HEK293 (cell line): ENCODE data around the gene NUP50.

Experiments used
- CTCF ChIA-PET: fragments of 350-600 bp; formaldehyde crosslinking; extraction: SDS; loops from one replicate; lab custom pipeline; 2021; ENCODE audit warnings: antibody characterized with exemption; lab: Yijun Ruan, JAX
- POLR2A ChIA-PET: fragments of 300-600 bp; formaldehyde crosslinking; extraction: SDS; loops from one replicate; lab custom pipeline; 2020; ENCODE audit warnings: antibody characterized with exemption, inconsistent platforms; lab: Yijun Ruan, JAX
- H3K27ac ChIP-seq: fragments of 200-500 bp; sonication (Bioruptor generic); 2 replicates; pipeline ENCODE4 v1.5.1; 2014; ENCODE audit warnings: low read depth, low read length, control low read depth, inconsistent platforms; ENCODE audit errors: extremely low read depth
- H3K36me3 ChIP-seq, 2 experiments: fragments of 200-500 bp in 1 of 2; sonication (Bioruptor generic) in 1 of 2; 1 replicate in 1 of 2; 2 replicates in 1 of 2; pipeline ENCODE4 v1.5.1; 2014 to 2017; ENCODE audit warnings: inconsistent platforms in 2 of 2, low read length in 2 of 2; ENCODE audit not compliant: control insufficient read depth in 2 of 2, insufficient read depth in 1 of 2
- H3K4me1 ChIP-seq: fragments of 200-500 bp; sonication (Bioruptor generic); 2 replicates; pipeline ENCODE4 v1.5.1; 2014; ENCODE audit warnings: mild to moderate bottlenecking, low read length, inconsistent platforms; ENCODE audit not compliant: control insufficient read depth, insufficient read depth
- H3K4me3 ChIP-seq: 2 replicates; pipeline ENCODE4 v1.5.1; 2011; ENCODE audit warnings: low read depth, mild to moderate bottlenecking, control low read depth, low read length, moderate library complexity
- H3K9me3 ChIP-seq: fragments of 200-500 bp; sonication (Bioruptor generic); 2 replicates; pipeline ENCODE4 v1.5.1; 2014; ENCODE audit warnings: low read depth, low read length, inconsistent platforms; ENCODE audit not compliant: control insufficient read depth, insufficient read depth
- EGR2 ChIP-seq: fragments of 450-650 bp; formaldehyde crosslinking; IDR thresholded peaks from 2 replicates; pipeline ENCODE4 v1.5.1; 2016; ENCODE audit warnings: low read depth, missing biosample characterization, missing genetic modification characterization
- HOXD13 ChIP-seq: sonication (generic); formaldehyde crosslinking; IDR thresholded peaks from 2 replicates; pipeline ENCODE4 v1.8.0; 2022; ENCODE audit warnings: missing genetic modification reagents, borderline replicate concordance
- SETDB1 ChIP-seq: IDR thresholded peaks from one replicate; pipeline ENCODE4 v1.6.1; 2017; ENCODE audit warnings: mild to moderate bottlenecking, low read length, moderate library complexity, mixed read lengths; ENCODE audit not compliant: insufficient read length
- YY2 ChIP-seq: fragments of 450-650 bp; formaldehyde crosslinking; IDR thresholded peaks from 2 replicates; pipeline ENCODE4 v1.5.1; 2016; ENCODE audit warnings: missing biosample characterization, missing genetic modification characterization
- ZBTB17 ChIP-seq: fragments of 450-650 bp; formaldehyde crosslinking; IDR thresholded peaks from 2 replicates; pipeline ENCODE4 v1.5.1; 2016; ENCODE audit warnings: missing biosample characterization, missing genetic modification characterization
- ZBTB21 ChIP-seq: fragments of 450-650 bp; formaldehyde crosslinking; IDR thresholded peaks from 2 replicates; pipeline ENCODE4 v1.5.1; 2017; ENCODE audit warnings: missing biosample characterization, missing genetic modification characterization
- ZBTB26 ChIP-seq: fragments of 450-650 bp; formaldehyde crosslinking; optimal IDR thresholded peaks from 2 replicates; pipeline ENCODE3; 2016; ENCODE audit warnings: missing biosample characterization, mild to moderate bottlenecking, missing genetic modification characterization
- ZFHX2 ChIP-seq: fragments of 450-650 bp; formaldehyde crosslinking; conservative IDR thresholded peaks from 2 replicates; pipeline ENCODE4 v1.5.1; 2016; ENCODE audit warnings: missing biosample characterization, missing genetic modification characterization
- ZFP3 ChIP-seq: fragments of 450-650 bp; formaldehyde crosslinking; IDR thresholded peaks from 2 replicates; pipeline ENCODE4 v1.5.1; 2016; ENCODE audit warnings: low read depth, missing biosample characterization, missing genetic modification characterization
- ZNF157 ChIP-seq: fragments of 450-650 bp; formaldehyde crosslinking; IDR thresholded peaks from 2 replicates; pipeline ENCODE4 v1.5.1; 2016; ENCODE audit warnings: missing biosample characterization, missing genetic modification characterization
- ZNF24 ChIP-seq: fragments of 450-650 bp; formaldehyde crosslinking; IDR thresholded peaks from 2 replicates; pipeline ENCODE4 v1.5.1; 2016; ENCODE audit warnings: missing biosample characterization, missing genetic modification characterization
- ZNF341 ChIP-seq: fragments of 450-650 bp; formaldehyde crosslinking; IDR thresholded peaks from 2 replicates; pipeline ENCODE4; 2016; ENCODE audit warnings: low read depth, missing biosample characterization, missing genetic modification characterization
- ZNF37A ChIP-seq: fragments of 450-650 bp; IDR thresholded peaks from 2 replicates; pipeline ENCODE4 v1.5.1; 2018; ENCODE audit warnings: missing biosample characterization, missing genetic modification characterization
- ZNF391 ChIP-seq: fragments of 450-650 bp; formaldehyde crosslinking; IDR thresholded peaks from 2 replicates; pipeline ENCODE4 v1.5.1; 2016; ENCODE audit warnings: low read depth, missing biosample characterization, missing genetic modification characterization, borderline replicate concordance
- ZNF530 ChIP-seq: fragments of 450-650 bp; formaldehyde crosslinking; IDR thresholded peaks from 2 replicates; pipeline ENCODE4 v1.5.1; 2016; ENCODE audit warnings: low read depth, missing biosample characterization, missing genetic modification characterization
- ZNF621 ChIP-seq: fragments of 450-650 bp; formaldehyde crosslinking; IDR thresholded peaks from 2 replicates; pipeline ENCODE4 v1.5.1; 2017; ENCODE audit warnings: missing biosample characterization, missing genetic modification characterization
- ZNF660 ChIP-seq: fragments of 450-650 bp; IDR thresholded peaks from 2 replicates; pipeline ENCODE4 v1.5.1; 2018; ENCODE audit warnings: missing biosample characterization, mild to moderate bottlenecking, missing genetic modification characterization
- ZNF843 ChIP-seq: fragments of 450-650 bp; formaldehyde crosslinking; IDR thresholded peaks from 2 replicates; pipeline ENCODE4 v1.5.1; 2016; ENCODE audit warnings: missing biosample characterization, missing genetic modification characterization
- ZSCAN23 ChIP-seq: fragments of 450-650 bp; formaldehyde crosslinking; IDR thresholded peaks from 2 replicates; pipeline ENCODE4 v1.5.1; 2016; ENCODE audit warnings: missing biosample characterization, missing genetic modification characterization
- ZXDB ChIP-seq: fragments of 450-650 bp; formaldehyde crosslinking; IDR thresholded peaks from 2 replicates; pipeline ENCODE4 v1.5.1; 2016; ENCODE audit warnings: missing biosample characterization, missing genetic modification characterization
- TF ChIP-seq, protein P1 (sequence below): fragments of 450-650 bp; formaldehyde crosslinking; IDR thresholded peaks from 2 replicates; pipeline ENCODE4 v1.5.1; 2016; ENCODE audit warnings: missing biosample characterization, missing genetic modification characterization

NUP50 gene

DNA sequence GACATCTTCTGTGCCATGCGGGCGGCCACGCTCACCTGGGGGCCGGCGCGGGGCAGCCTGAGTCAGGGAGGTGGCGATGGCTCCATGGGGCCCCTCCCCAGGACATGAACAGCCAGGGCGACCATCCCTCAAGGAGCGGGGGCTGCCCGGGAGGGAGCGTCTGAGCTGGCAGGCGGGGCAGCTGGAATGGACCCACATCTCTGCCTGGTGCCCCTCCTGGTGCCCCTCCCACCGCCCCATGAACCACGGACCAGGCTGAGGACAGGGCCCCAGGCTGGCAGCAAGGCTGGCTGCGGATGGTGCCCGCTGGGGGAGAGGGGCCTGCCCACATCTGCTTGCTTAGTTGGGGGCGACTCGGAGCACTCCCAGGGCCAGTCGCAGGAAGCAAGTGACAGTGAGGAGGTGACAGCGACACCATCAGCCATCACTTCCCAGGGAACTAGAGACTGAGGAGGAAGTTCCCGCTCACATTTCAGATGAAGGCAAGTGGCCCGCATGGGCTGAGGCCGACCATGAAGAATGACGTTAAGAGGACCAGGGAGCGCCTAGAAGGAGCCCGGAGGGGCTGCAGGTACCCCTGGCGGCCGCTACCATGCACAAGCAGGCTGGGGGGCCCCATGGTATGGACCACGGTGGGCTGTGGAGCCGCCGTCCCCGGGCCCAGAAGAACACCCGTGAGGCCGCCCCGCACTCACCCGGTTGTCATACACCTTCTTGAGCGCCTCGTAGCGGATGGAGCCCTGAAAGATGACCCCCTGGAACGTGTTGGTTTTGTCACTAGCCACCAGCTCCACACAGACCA lies 39.6 kb downstream of the NUP50 start:
- no peak overlapping the region for H3K27ac ChIP-seq
- no peaks in the 10 kb centered on the region for H3K9me3 ChIP-seq
- ChIA-PET CTCF (no interaction called here), POLR2A (no interaction called here)
- peaks cover 4% of the 10 kb centered on the region; the same call in 1 of the 2 replicates for H3K4me1 ChIP-seq
- TF ChIP-seq SETDB1 = no peak
- no peak for TF ChIP-seq ZNF660 (tag by site-specific recombination)
- TF ChIP-seq ZBTB17 (tag by site-specific recombination) = no peak
- TF ChIP-seq ZNF621 (tag by site-specific recombination) = no peak
- TF ChIP-seq ZBTB21 (tag by site-specific recombination) = no peak
- no peak for TF ChIP-seq YY2 (tag by site-specific recombination)
- H3K36me3 ChIP-seq = peaks cover 0 to 73% of the 10 kb centered on the region in 2 experiments; a peak in 2 of 3 replicates
- H3K4me3 ChIP-seq = no peak overlapping the region

DNA sequence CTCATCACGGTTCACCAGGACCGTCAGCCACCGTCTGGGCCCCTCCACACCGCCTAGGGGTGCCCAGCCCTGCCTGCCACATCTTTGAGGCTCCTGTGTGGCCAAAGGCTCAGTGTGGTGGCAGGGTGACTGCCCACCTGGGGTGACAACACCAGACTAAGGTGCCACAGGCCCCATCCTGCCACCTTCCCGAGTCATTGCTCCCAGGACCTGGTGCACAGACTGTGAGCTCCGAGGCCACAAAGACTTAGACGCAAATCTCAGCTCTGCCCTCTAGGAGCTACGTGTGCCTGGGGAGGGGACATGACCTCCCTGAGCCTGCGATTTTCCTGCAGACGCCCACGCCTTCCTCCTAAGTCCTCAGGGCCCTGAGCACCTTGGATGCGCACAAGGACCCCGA lies 40.5 kb downstream of the NUP50 start:
- Histone ChIP-seq H3K27ac (no peak overlapping the region), H3K36me3 (peaks cover 0 to 72% of the 10 kb centered on the region in 2 experiments; a peak in 2 of 3 replicates), H3K4me1 (peaks cover 4% of the 10 kb centered on the region; the same call in 1 of the 2 replicates), H3K4me3 (no peak overlapping the region), H3K9me3 (no peaks in the 10 kb centered on the region)
- ChIA-PET POLR2A (no interaction called here), CTCF (no interaction called here)
- TF ChIP-seq ZFP3 (tag by site-specific recombination) (no peak), ZSCAN23 (tag by site-specific recombination) (no peak), ZNF391 (no peak), ZNF157 (no peak), ZNF530 (no peak), ZNF843 (no peak), ZNF341 (tag by site-specific recombination) (no peak), ZNF24 (no peak)

DNA sequence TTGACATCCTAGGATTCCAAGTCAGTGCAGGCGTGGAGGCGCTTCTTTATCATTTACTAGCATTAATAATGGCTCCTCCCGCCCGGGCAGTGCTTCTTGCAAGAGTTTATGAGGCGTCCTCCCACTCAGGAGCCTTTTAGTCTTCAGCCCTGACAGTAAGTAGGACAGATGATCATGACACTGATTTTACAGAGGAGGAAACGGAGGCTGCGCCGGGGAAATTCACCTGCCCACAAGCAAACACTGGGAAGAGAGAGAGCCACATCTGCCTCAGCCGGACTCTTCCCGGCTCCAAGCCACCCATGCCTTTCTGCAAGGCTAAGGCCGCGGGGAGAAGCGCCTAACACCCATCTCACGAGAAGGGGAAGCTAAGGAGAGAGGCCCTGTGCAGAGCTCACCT lies 41.1 kb downstream of the NUP50 start:
- H3K27ac ChIP-seq = no peak overlapping the region
- H3K9me3 ChIP-seq = no peaks in the 10 kb centered on the region
- peaks cover 0 to 68% of the 10 kb centered on the region in 2 experiments; a peak in 2 of 3 replicates for H3K36me3 ChIP-seq
- CTCF ChIA-PET = interaction anchor here (1.2 kb wide), 1 partner anchor 9 kb away, joined by 3 read pairs; no protein-coding TSS in a partner anchor
- TF ChIP-seq ZFHX2 (tag by site-specific recombination) = peak; percentile 54; the same call in 1 of the 2 replicates
- TF ChIP-seq, protein P1, sequence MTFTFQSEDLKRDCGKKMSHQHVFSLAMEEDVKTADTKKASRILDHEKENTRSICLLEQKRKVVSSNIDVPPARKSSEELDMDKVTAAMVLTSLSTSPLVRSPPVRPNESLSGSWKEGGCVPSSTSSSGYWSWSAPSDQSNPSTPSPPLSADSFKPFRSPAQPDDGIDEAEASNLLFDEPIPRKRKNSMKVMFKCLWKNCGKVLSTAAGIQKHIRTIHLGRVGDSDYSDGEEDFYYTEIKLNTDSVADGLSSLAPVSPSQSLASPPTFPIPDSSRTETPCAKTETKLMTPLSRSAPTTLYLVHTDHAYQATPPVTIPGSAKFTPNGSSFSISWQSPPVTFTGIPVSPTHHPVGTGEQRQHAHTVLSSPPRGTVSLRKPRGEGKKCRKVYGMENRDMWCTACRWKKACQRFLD (tag by site-specific recombination) = no peak
- TF ChIP-seq ZNF37A = no peak
- TF ChIP-seq EGR2 (tag by site-specific recombination) = peak; percentile 79
- POLR2A ChIA-PET = no interaction called here
- H3K4me3 ChIP-seq = no peak overlapping the region
- peaks cover 4% of the 10 kb centered on the region; the same call in 1 of the 2 replicates for H3K4me1 ChIP-seq

GRCh38 chr22:45205276-45205925 lies 41.7 kb downstream of the NUP50 start:
- no peak overlapping the region for H3K27ac ChIP-seq
- H3K9me3 ChIP-seq = no peaks in the 10 kb centered on the region
- TF ChIP-seq EGR2 (tag by site-specific recombination) (no peak), ZXDB (tag by site-specific recombination) (no peak), HOXD13 (CRISPR knock-in tag) (no peak), ZBTB26 (tag by site-specific recombination) (no peak)
- peaks cover 4% of the 10 kb centered on the region; the same call in 1 of the 2 replicates for H3K4me1 ChIP-seq
- ChIA-PET POLR2A (no interaction called here), CTCF (interaction anchor here (1.2 kb wide), 1 partner anchor 8 kb away, joined by 3 read pairs; no protein-coding TSS in a partner anchor)
- H3K4me3 ChIP-seq = no peak overlapping the region
- H3K36me3 ChIP-seq = peaks cover 0 to 68% of the 10 kb centered on the region in 2 experiments; a peak in 2 of 3 replicates
